Endothelial cell of umbilical vein (primary cell): Measurements from ENCODE around the gene MYOD1. TPM values are rescaled to one million over a fixed set of nuclear protein-coding genes. Genes with fewer than 3 reads are reported as not detected.

Experiments used
- BruUV-seq: library from RNA; stranded (reverse); fragments of 400-500 nt; replicated peaks from 2 replicates; lab custom pipeline; 2021; lab: Mats Ljungman, UMichigan
- CTCF ChIA-PET: fragments of 300-600, 350-600 bp; sonication (Branson Sonifier 250); formaldehyde crosslinking; loops from one replicate; lab custom pipeline; 2021; ENCODE audit warnings: antibody characterized with exemption, inconsistent platforms; lab: Charles Lee
- POLR2A ChIA-PET: fragments of 300-600, 350-600 bp; sonication (Branson Sonifier 250); formaldehyde crosslinking; loops from one replicate; lab custom pipeline; 2021; ENCODE audit warnings: antibody characterized with exemption, inconsistent platforms; lab: Charles Lee
- DNase-seq: peaks from one replicate; pipeline ENCODE4 v3.0.0-alpha.2; 2011; ENCODE audit warnings: low read depth, low spot score
- FAIRE-seq: peaks from 2 replicates; lab custom pipeline; 2011; peaks lifted over from hg19 to GRCh38; lab: Jason Lieb, UNC
- H2AFZ ChIP-seq: 2 replicates; pipeline ENCODE4 v1.6.0; 2012; ENCODE audit warnings: low read depth, low read length, control low read depth, inconsistent platforms
- H3K27ac ChIP-seq: 2 replicates; pipeline ENCODE4 v1.5.1; 2011; ENCODE audit warnings: low read depth, mild to moderate bottlenecking, control low read depth, low read length, moderate library complexity; ENCODE audit not compliant: insufficient read depth
- H3K27me3 ChIP-seq, 2 experiments: 2 replicates each; pipeline versions ENCODE4 v1.6.0 to v1.6.1; 2011; ENCODE audit warnings: low read length in 2 of 2, mixed read lengths in 1 of 2; ENCODE audit not compliant: control insufficient read depth in 2 of 2, insufficient read depth in 2 of 2
- H3K36me3 ChIP-seq, 2 experiments: 2 replicates in 1 of 2; 3 replicates in 1 of 2; pipeline ENCODE4 v1.5.1; 2011; ENCODE audit warnings: low read length in 2 of 2, mild to moderate bottlenecking in 1 of 2, moderate library complexity in 1 of 2; ENCODE audit not compliant: control insufficient read depth in 2 of 2, insufficient read depth in 2 of 2; ENCODE audit errors: extremely low read depth in 1 of 2
- H3K4me1 ChIP-seq: 3 replicates; pipeline ENCODE4 v1.5.1; 2011; ENCODE audit warnings: mild to moderate bottlenecking, low read length; ENCODE audit not compliant: control insufficient read depth, insufficient read depth; ENCODE audit errors: extremely low read depth
- H3K4me2 ChIP-seq: 2 replicates; pipeline ENCODE4 v1.6.1; 2011; ENCODE audit warnings: low read length, control low read depth, mixed read lengths; ENCODE audit not compliant: insufficient read depth
- H3K4me3 ChIP-seq, 3 experiments: fragments of 200-600 bp in 1 of 3; sonication (generic), shearing (Covaris generic) in 1 of 3; replicated peaks in 1 of 3; 2 replicates each; pipeline ENCODE4 v1.5.1; 2011 to 2016; ENCODE audit warnings: control low read depth in 3 of 3, low read length in 3 of 3, mild to moderate bottlenecking in 2 of 3, inconsistent platforms in 1 of 3, low read depth in 1 of 3, moderate library complexity in 1 of 3; ENCODE audit not compliant: insufficient read depth in 1 of 3
- H3K79me2 ChIP-seq: 2 replicates; pipeline ENCODE4 v1.6.0; 2012; ENCODE audit warnings: low read length, inconsistent platforms; ENCODE audit not compliant: control insufficient read depth, insufficient read depth
- H3K9ac ChIP-seq: replicated peaks from 2 replicates; pipeline ENCODE3; 2011; ENCODE audit warnings: low read length, control low read depth; ENCODE audit not compliant: insufficient read depth; ENCODE audit errors: extremely low read depth
- H3K9me1 ChIP-seq: replicated peaks from 3 replicates; pipeline ENCODE4 v1.6.0; 2011; ENCODE audit warnings: mild to moderate bottlenecking, low read length; ENCODE audit not compliant: control insufficient read depth, insufficient read depth; ENCODE audit errors: extremely low read depth
- H3K9me3 ChIP-seq: replicated peaks from 2 replicates; pipeline ENCODE4 v1.5.1; 2012; ENCODE audit warnings: low read length, inconsistent platforms; ENCODE audit not compliant: control insufficient read depth, insufficient read depth
- H4K20me1 ChIP-seq: replicated peaks from 2 replicates; pipeline ENCODE3; 2011; ENCODE audit warnings: mild to moderate bottlenecking, low read length; ENCODE audit not compliant: control insufficient read depth, insufficient read depth; ENCODE audit errors: extremely low read depth
- EZH2 ChIP-seq: IDR thresholded peaks from 2 replicates; pipeline ENCODE4 v1.6.1; 2012; ENCODE audit warnings: borderline replicate concordance, low read depth, mild to moderate bottlenecking, moderate library complexity, low read length, inconsistent platforms; ENCODE audit not compliant: severe bottlenecking
- FOS ChIP-seq: IDR thresholded peaks from 2 replicates; pipeline ENCODE4 v1.6.1; 2011; ENCODE audit warnings: mild to moderate bottlenecking, low read length, moderate library complexity, borderline replicate concordance; ENCODE audit not compliant: insufficient read depth
- GATA2 ChIP-seq: IDR thresholded peaks from 2 replicates; pipeline ENCODE4 v1.7.0; 2011; ENCODE audit warnings: low read depth, mild to moderate bottlenecking, moderate library complexity, mixed read lengths, low read length; ENCODE audit not compliant: insufficient read length, insufficient read depth
- JUN ChIP-seq: IDR thresholded peaks from 2 replicates; pipeline ENCODE4 v1.6.1; 2011; ENCODE audit warnings: borderline replicate concordance, low read depth; ENCODE audit not compliant: insufficient read length, insufficient read depth
- MYC ChIP-seq: IDR thresholded peaks from one replicate; pipeline ENCODE4 v1.6.1; 2011; ENCODE audit warnings: mild to moderate bottlenecking, low read depth, low read length
- POLR2A ChIP-seq: IDR thresholded peaks from 2 replicates; pipeline ENCODE4 v1.6.1; 2012; ENCODE audit warnings: low read depth, mild to moderate bottlenecking, control low read depth, low read length
- POLR2AphosphoS5 ChIP-seq: IDR thresholded peaks from 2 replicates; pipeline ENCODE4 v1.6.1; 2012; ENCODE audit warnings: low read depth, mild to moderate bottlenecking, control low read depth, low read length, moderate library complexity; ENCODE audit not compliant: insufficient read depth
- dilution Hi-C: fragments of 300-500 bp; cut with MboI; formaldehyde crosslinking; loops from one replicate; pipeline ENCODE4 v1.15.0; 2019; ENCODE audit warnings: low sequenced_read_pairs; ENCODE audit not compliant: extremely low pct_ligation_motif_present
- intact Hi-C: fragments of 100-400 bp; cut with micrococcal nuclease; formaldehyde crosslinking; loops from one replicate; pipeline ENCODE4 v1.10.0; 2022
- polyA plus RNA-seq, 4 experiments: library from polyadenylated mRNA; depleted of rRNA in 3 of 4; stranded (reverse) in 3 of 4; unstranded in 1 of 4; fragments of >200 nt; gene quantifications; 2 replicates each; pipeline versions ENCODE4 v1.2.1 to v1.2.3, GENCODE V29; 2011 to 2012; ENCODE audit warnings: missing spikeins in 1 of 4
- total RNA-seq: library from RNA; stranded (reverse); gene quantifications from 2 replicates; pipeline ENCODE4 v1.2.3, GENCODE V29; 2021
- TF ChIP-seq, protein P1 (sequence below), 2 donors: IDR thresholded peaks; 1 replicate in 1 of 2; 2 replicates in 1 of 2; pipeline ENCODE4 v1.5.1; 2011; ENCODE audit warnings: low read length in 2 of 2, mild to moderate bottlenecking in 2 of 2, moderate library complexity in 2 of 2, control low read depth in 1 of 2, inconsistent platforms in 1 of 2, low read depth in 1 of 2; ENCODE audit not compliant: insufficient read depth in 1 of 2; ENCODE audit errors: extremely low read depth in 1 of 2
- TF ChIP-seq, protein P2 (sequence below): IDR thresholded peaks from 2 replicates; pipeline ENCODE4 v1.6.1; 2011; ENCODE audit not compliant: insufficient read depth, insufficient read length

MYOD1 gene
- total and polyA plus RNA-seq, 2 donors (not counting 3 experiments of a cell fraction or from before 2014, with no cell fraction given), result not detected

DNA sequence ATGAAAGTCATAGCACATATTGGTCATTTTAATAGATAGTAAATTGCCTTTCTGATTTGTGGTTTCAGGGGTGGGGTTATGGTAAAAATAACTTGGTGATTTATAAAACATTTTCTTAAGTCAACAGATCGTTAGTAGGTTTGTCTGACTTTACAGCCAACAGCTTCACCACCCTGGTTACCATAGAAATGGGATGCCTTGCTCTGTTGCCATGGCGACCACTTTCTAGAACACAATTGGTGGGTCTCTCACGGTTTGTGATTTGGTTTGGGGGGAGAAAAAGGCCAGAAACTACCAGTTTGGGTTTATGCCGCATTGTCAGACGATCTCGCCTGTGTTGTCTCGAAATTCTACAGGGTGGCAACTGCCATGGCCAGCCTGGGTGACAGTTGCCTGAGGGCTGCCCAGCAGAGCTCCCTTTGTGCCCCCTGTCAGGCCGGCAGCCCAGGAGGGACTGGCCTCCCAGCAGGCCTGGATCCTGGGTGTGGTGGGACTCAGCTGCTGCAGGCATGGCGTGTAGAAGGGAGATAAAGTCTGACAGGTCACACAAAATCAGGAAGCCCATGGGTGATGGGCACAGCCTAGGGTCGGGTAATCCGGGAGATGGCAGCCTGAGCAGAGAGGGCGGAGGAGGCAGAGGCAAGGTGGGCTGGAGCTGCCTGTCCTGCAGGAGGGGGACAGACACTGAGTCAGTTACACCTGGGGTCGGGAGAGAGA, 46.1 kb downstream of the MYOD1 start:
- Histone ChIP-seq H3K27ac (no peak overlapping the region), H3K9ac (no peak overlapping the region), H3K9me3 (no peaks in the 10 kb centered on the region), H4K20me1 (no peaks in the 10 kb centered on the region), H3K79me2 (no peaks in the 10 kb centered on the region), H3K9me1 (no peaks in the 10 kb centered on the region), H3K4me1 (no peaks in the 10 kb centered on the region), H3K36me3 (no peaks in the 10 kb centered on the region), H2AFZ (no peak overlapping the region), H3K27me3 (no peaks in the 10 kb centered on the region), H3K4me2 (no peak overlapping the region), H3K4me3 (no peak overlapping the region)
- intact Hi-C loops (no loop called here), dilution Hi-C loops (no loop called here)
- FAIRE-seq (no peak), DNase-seq (no peak)
- ChIA-PET CTCF (interaction anchor here (2.2 to 4.0 kb wide), 2 partner anchors 34 to 213 kb away, joined by 16 to 19 read pairs; no protein-coding TSS in a partner anchor), POLR2A (no interaction called here)
- BruUV-seq, result no TSS peak
- TF ChIP-seq, protein P1, sequence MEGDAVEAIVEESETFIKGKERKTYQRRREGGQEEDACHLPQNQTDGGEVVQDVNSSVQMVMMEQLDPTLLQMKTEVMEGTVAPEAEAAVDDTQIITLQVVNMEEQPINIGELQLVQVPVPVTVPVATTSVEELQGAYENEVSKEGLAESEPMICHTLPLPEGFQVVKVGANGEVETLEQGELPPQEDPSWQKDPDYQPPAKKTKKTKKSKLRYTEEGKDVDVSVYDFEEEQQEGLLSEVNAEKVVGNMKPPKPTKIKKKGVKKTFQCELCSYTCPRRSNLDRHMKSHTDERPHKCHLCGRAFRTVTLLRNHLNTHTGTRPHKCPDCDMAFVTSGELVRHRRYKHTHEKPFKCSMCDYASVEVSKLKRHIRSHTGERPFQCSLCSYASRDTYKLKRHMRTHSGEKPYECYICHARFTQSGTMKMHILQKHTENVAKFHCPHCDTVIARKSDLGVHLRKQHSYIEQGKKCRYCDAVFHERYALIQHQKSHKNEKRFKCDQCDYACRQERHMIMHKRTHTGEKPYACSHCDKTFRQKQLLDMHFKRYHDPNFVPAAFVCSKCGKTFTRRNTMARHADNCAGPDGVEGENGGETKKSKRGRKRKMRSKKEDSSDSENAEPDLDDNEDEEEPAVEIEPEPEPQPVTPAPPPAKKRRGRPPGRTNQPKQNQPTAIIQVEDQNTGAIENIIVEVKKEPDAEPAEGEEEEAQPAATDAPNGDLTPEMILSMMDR (IDR thresholded peaks at IDR 0.05; ENCODE audit: extremely low read depth in 1 of 2, insufficient read depth in 1 of 2, low read depth in 1 of 2, low read length in 2 of 2), result no peak
- TF ChIP-seq, protein P2, sequence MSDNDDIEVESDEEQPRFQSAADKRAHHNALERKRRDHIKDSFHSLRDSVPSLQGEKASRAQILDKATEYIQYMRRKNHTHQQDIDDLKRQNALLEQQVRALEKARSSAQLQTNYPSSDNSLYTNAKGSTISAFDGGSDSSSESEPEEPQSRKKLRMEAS, result no peak
- TF ChIP-seq FOS (no peak), POLR2A (no peak), GATA2 (no peak), EZH2 (no peak), MYC (no peak), POLR2AphosphoS5 (no peak), JUN (no peak)
